MM.1S (cell line): Measurements from ENCODE around the gene SMIM35.

ENCODE experiments used
- DNase-seq: peaks from one replicate; pipeline ENCODE4 v3.0.0-alpha.2; 2015
- H2AFZ ChIP-seq: fragments of 300-600 bp; sonication (generic); 2 replicates; pipeline ENCODE4 v1.6.0; 2016; ENCODE audit warnings: antibody characterized with exemption, low read length
- H3F3A ChIP-seq: fragments of 300-600 bp; sonication (generic); 2 replicates; pipeline ENCODE4 v1.6.1; 2016; ENCODE audit warnings: mild to moderate bottlenecking, antibody characterized with exemption, low read length, moderate library complexity, mixed read lengths; ENCODE audit not compliant: insufficient read depth
- H3K27ac ChIP-seq: fragments of 300-600 bp; sonication (generic); 2 replicates; pipeline ENCODE4 v1.5.1; 2016; ENCODE audit warnings: mild to moderate bottlenecking, low read length
- H3K27me3 ChIP-seq: fragments of 300-600 bp; sonication (generic); replicated peaks from 2 replicates; pipeline ENCODE4 v1.6.0; 2016; ENCODE audit warnings: low read length; ENCODE audit not compliant: insufficient read depth
- H3K36me3 ChIP-seq: fragments of 300-600 bp; sonication (generic); replicated peaks from 2 replicates; pipeline ENCODE4 v1.6.1; 2016; ENCODE audit warnings: mild to moderate bottlenecking, low read length, mixed read lengths; ENCODE audit not compliant: insufficient read depth
- H3K4me1 ChIP-seq: fragments of 300-600 bp; sonication (generic); 2 replicates; pipeline ENCODE4 v1.6.1; 2016; ENCODE audit warnings: low read length, mixed read lengths
- H3K4me2 ChIP-seq: fragments of 300-600 bp; sonication (generic); 2 replicates; pipeline ENCODE4 v1.6.0; 2016; ENCODE audit warnings: low read depth, low read length
- H3K4me3 ChIP-seq: fragments of 300-600 bp; sonication (generic); 2 replicates; pipeline ENCODE4 v1.5.1; 2016; ENCODE audit warnings: low read length, mixed read lengths
- H3K79me2 ChIP-seq: fragments of 300-600 bp; sonication (generic); 2 replicates; pipeline ENCODE4 v1.6.1; 2016; ENCODE audit warnings: mixed run types, low read length, mixed read lengths
- H3K9ac ChIP-seq: fragments of 300-600 bp; sonication (generic); 2 replicates; pipeline ENCODE4 v1.6.1; 2016; ENCODE audit warnings: low read length, mixed read lengths
- H3K9me2 ChIP-seq: fragments of 300-600 bp; sonication (generic); replicated peaks from 2 replicates; pipeline ENCODE4 v1.6.1; 2016; ENCODE audit warnings: mild to moderate bottlenecking, low read length, mixed read lengths; ENCODE audit not compliant: insufficient read depth
- H3K9me3 ChIP-seq: fragments of 300-600 bp; sonication (generic); replicated peaks from 2 replicates; pipeline ENCODE4 v1.6.1; 2016; ENCODE audit warnings: mild to moderate bottlenecking, low read length, mixed read lengths; ENCODE audit not compliant: insufficient read depth
- H4K20me1 ChIP-seq: fragments of 300-600 bp; sonication (generic); 2 replicates; pipeline ENCODE4 v1.6.1; 2016; ENCODE audit warnings: mild to moderate bottlenecking, low read length, moderate library complexity, mixed read lengths; ENCODE audit not compliant: insufficient read depth
- CTCF ChIP-seq: fragments of 300-600 bp; sonication (generic); IDR thresholded peaks from 2 replicates; pipeline ENCODE4 v1.5.1; 2016; ENCODE audit warnings: antibody characterized with exemption, low read length, mixed read lengths
- EZH2 ChIP-seq: fragments of 300-600 bp; sonication (generic); optimal IDR thresholded peaks from 2 replicates; pipeline ENCODE3; 2017; ENCODE audit warnings: low read depth, mild to moderate bottlenecking, antibody characterized with exemption, low read length, mixed read lengths
- EZH2phosphoT487 ChIP-seq: fragments of 300-600 bp; sonication (generic); IDR thresholded peaks from 2 replicates; pipeline ENCODE4 v1.6.1; 2018; ENCODE audit warnings: antibody characterized with exemption, low read length

The SMIM35 gene

GRCh38 chr11:117976445-117976844 lies 110.3 kb downstream of the SMIM35 start:
- Histone ChIP-seq H3K4me1 (no peaks in the 10 kb centered on the region), H3K9me2 (no peaks in the 10 kb centered on the region), H3K4me3 (no peak overlapping the region), H3K36me3 (no peaks in the 10 kb centered on the region), H3K79me2 (no peaks in the 10 kb centered on the region), H3K4me2 (no peak overlapping the region), H3K27me3 (no peaks in the 10 kb centered on the region), H4K20me1 (no peaks in the 10 kb centered on the region), H2AFZ (no peak overlapping the region), H3K27ac (no peak overlapping the region), H3F3A (no peaks in the 10 kb centered on the region), H3K9me3 (no peaks in the 10 kb centered on the region), H3K9ac (no peak overlapping the region)
- no peak for DNase-seq
- no peak for TF ChIP-seq CTCF
- TF ChIP-seq EZH2phosphoT487, result no peak

- no peaks in the 10 kb centered on the region for H3K27me3 ChIP-seq
- H4K20me1 ChIP-seq, result no peaks in the 10 kb centered on the region
- H3K9ac ChIP-seq, result no peak overlapping the region
- no peak overlapping the region for H3K4me3 ChIP-seq
- H3K79me2 ChIP-seq, result no peaks in the 10 kb centered on the region
- no peak overlapping the region for H2AFZ ChIP-seq
- no peak for TF ChIP-seq CTCF
- no peak for TF ChIP-seq EZH2
- H3K9me2 ChIP-seq, result no peaks in the 10 kb centered on the region
- no peaks in the 10 kb centered on the region for H3K9me3 ChIP-seq
- no peak overlapping the region for H3K27ac ChIP-seq
- no peaks in the 10 kb centered on the region for H3F3A ChIP-seq
- no peak for DNase-seq
- H3K4me1 ChIP-seq, result peaks cover 9% of the 10 kb centered on the region; the same call in 1 of the 2 replicates
- no peaks in the 10 kb centered on the region for H3K36me3 ChIP-seq
- no peak overlapping the region for H3K4me2 ChIP-seq
These were observed 113.3 kb downstream of the SMIM35 start for GRCh38 chr11:117973503-117973860.

- Histone ChIP-seq H4K20me1 (no peaks in the 10 kb centered on the region), H3K9me3 (no peaks in the 10 kb centered on the region), H3K9ac (no peak overlapping the region), H3F3A (no peaks in the 10 kb centered on the region), H3K27ac (no peak overlapping the region), H3K4me3 (no peak overlapping the region), H2AFZ (no peak overlapping the region), H3K4me2 (no peak overlapping the region), H3K4me1 (peaks cover 9% of the 10 kb centered on the region; the same call in 1 of the 2 replicates), H3K36me3 (no peaks in the 10 kb centered on the region), H3K27me3 (no peaks in the 10 kb centered on the region), H3K9me2 (no peaks in the 10 kb centered on the region), H3K79me2 (no peaks in the 10 kb centered on the region)
- no peak for DNase-seq
- TF ChIP-seq EZH2 (no peak), CTCF (no peak), EZH2phosphoT487 (no peak)
These were observed 113.9 kb downstream of the SMIM35 start for GRCh38 chr11:117972629-117973502.
